MV-4-11 (cell line): ENCODE data around the gene SNU13.
"Not testable (repeated sequence)": the region's sequence is repeated elsewhere in the genome, so short reads cannot be mapped to it uniquely, and the experiment has no call there.

Experiments used
- DNase-seq: peaks from one replicate; lab custom pipeline; 2025; lab: John Stamatoyannopoulos, UW

Gene SNU13

GRCh38 chr22:41681616-41682015, 7.1 kb downstream of the SNU13 start:
- no peak for DNase-seq

- DNase-seq = no peak
These were observed 12.5 kb downstream of the SNU13 start for GRCh38 chr22:41676134-41676533.

GRCh38 chr22:41674846-41675340, 13.8 kb downstream of the SNU13 start:
- DNase-seq = no peak

- no peak for DNase-seq
These were observed 15.7 kb downstream of the SNU13 start for GRCh38 chr22:41672780-41673509.

GRCh38 chr22:41672096-41672495, 16.6 kb downstream of the SNU13 start:
- DNase-seq = not testable (repeated sequence)

- no peak for DNase-seq
These were observed 19.4 kb downstream of the SNU13 start for GRCh38 chr22:41668971-41669911.

GRCh38 chr22:41664951-41665350, 23.7 kb downstream of the SNU13 start:
- no peak for DNase-seq

- DNase-seq = no peak
These were observed 24.2 kb downstream of the SNU13 start for GRCh38 chr22:41664490-41664889.

- not testable (repeated sequence) for DNase-seq
These were observed 25.1 kb downstream of the SNU13 start for GRCh38 chr22:41663594-41663993.

- no peak for DNase-seq
These were observed 27.0 kb downstream of the SNU13 start for GRCh38 chr22:41661713-41662112.

- DNase-seq = no peak
These were observed 27.6 kb downstream of the SNU13 start for GRCh38 chr22:41661088-41661487.

- no peak for DNase-seq
These were observed 28.3 kb downstream of the SNU13 start for GRCh38 chr22:41660416-41660815.

- DNase-seq = no peak
These were observed 28.7 kb downstream of the SNU13 start for GRCh38 chr22:41659941-41660340.

- no peak for DNase-seq
These were observed 29.8 kb downstream of the SNU13 start for GRCh38 chr22:41658869-41659268.

- no peak for DNase-seq
These were observed 31.0 kb downstream of the SNU13 start for GRCh38 chr22:41657709-41658108.

GRCh38 chr22:41656556-41656955, 32.1 kb downstream of the SNU13 start:
- DNase-seq = no peak

- no peak for DNase-seq
These were observed 34.3 kb downstream of the SNU13 start for GRCh38 chr22:41654322-41654721.

GRCh38 chr22:41650821-41651220, 37.8 kb downstream of the SNU13 start:
- DNase-seq = no peak

GRCh38 chr22:41650229-41650628, 38.4 kb downstream of the SNU13 start:
- no peak for DNase-seq

- DNase-seq = no peak
These were observed 40.2 kb downstream of the SNU13 start for GRCh38 chr22:41648432-41648831.

- no peak for DNase-seq
These were observed 40.9 kb downstream of the SNU13 start for GRCh38 chr22:41647771-41648170.

GRCh38 chr22:41642331-41643110, 46.1 kb downstream of the SNU13 start:
- no peak for DNase-seq
